A549 (cell line): ENCODE results near the gene ULK4. TPM values are rescaled to one million over a fixed set of nuclear protein-coding genes. Genes with fewer than 3 reads are reported as not detected.

Experiments
- ATAC-seq, 2 experiments: fragments of 200-7000 bp in 1 of 2; fragments of >200 bp in 1 of 2; cut with Nextera tagmentation in 1 of 2; cut with Tn5 transposase in 1 of 2; 3 replicates each; pipeline versions ENCODE4 v1.8.0 to v1.9.1; 2018 to 2020; ENCODE audit warnings: mild to moderate bottlenecking in 1 of 2, moderate library complexity in 1 of 2
- CTCF ChIA-PET: fragments of 300-600 bp; sonication (Branson Sonifier 250); formaldehyde crosslinking; extraction: SDS; loops from one replicate; lab custom pipeline; 2021; ENCODE audit warnings: antibody characterized with exemption, inconsistent platforms; lab: Yijun Ruan, JAX
- POLR2A ChIA-PET: fragments of 350-600 bp; formaldehyde crosslinking; extraction: SDS; loops from one replicate; lab custom pipeline; 2021; ENCODE audit warnings: antibody characterized with exemption, inconsistent platforms; lab: Yijun Ruan, JAX
- DNase-seq, 2 experiments: peaks; one replicate each; pipeline versions ENCODE4 v3.0.0 to v3.0.0-alpha.2; 2011 to 2016; ENCODE audit warnings: low read depth in 1 of 2, low spot score in 1 of 2
- FAIRE-seq: peaks from 2 replicates; lab custom pipeline; 2011; peaks lifted over from hg19 to GRCh38; lab: Jason Lieb, UNC
- H3K27ac ChIP-seq, 2 experiments: fragments of >200 bp; sonication (Bioruptor Twin); formaldehyde crosslinking; 3 replicates each; pipeline ENCODE4 v1.5.1; 2016 to 2017
- H3K4me1 ChIP-seq: fragments of >200 bp; sonication (Bioruptor Twin); formaldehyde crosslinking; 3 replicates; pipeline ENCODE4 v1.6.1; 2016
- H3K4me2 ChIP-seq: fragments of >200 bp; sonication (Bioruptor Twin); formaldehyde crosslinking; 3 replicates; pipeline ENCODE4 v1.6.1; 2016
- H3K4me3 ChIP-seq: fragments of >200 bp; sonication (Bioruptor Twin); formaldehyde crosslinking; 3 replicates; pipeline ENCODE4 v1.5.1; 2016
- H3K9me3 ChIP-seq: fragments of >200 bp; sonication (Bioruptor Twin); formaldehyde crosslinking; 3 replicates; pipeline ENCODE4 v1.6.1; 2016
- BHLHE40 ChIP-seq: IDR thresholded peaks from 2 replicates; pipeline ENCODE4 v1.6.1; 2012; ENCODE audit warnings: low read depth, low read length, inconsistent platforms
- CBX8 ChIP-seq: fragments of 200-600 bp; sonication (generic); IDR thresholded peaks from 2 replicates; pipeline ENCODE4 v1.6.1; 2016
- CTCF ChIP-seq: fragments of >200 bp; sonication (Bioruptor Twin); formaldehyde crosslinking; IDR thresholded peaks from 3 replicates; pipeline ENCODE4 v1.5.1; 2016
- E2F6 ChIP-seq: IDR thresholded peaks from 2 replicates; pipeline ENCODE4 v1.6.1; 2012; ENCODE audit warnings: low read depth, borderline replicate concordance
- ELK1 ChIP-seq: fragments of 150-350 bp; IDR thresholded peaks from 2 replicates; pipeline ENCODE4 v1.6.1; 2014; ENCODE audit warnings: low read depth, mild to moderate bottlenecking, low read length
- ESRRA ChIP-seq: fragments of 150-350 bp; IDR thresholded peaks from 2 replicates; pipeline ENCODE4 v1.6.1; 2014; ENCODE audit warnings: mild to moderate bottlenecking, low read length, borderline replicate concordance
- FOSB ChIP-seq: fragments of 250-450 bp; sonication (Bioruptor Pico); IDR thresholded peaks from 2 replicates; pipeline ENCODE4 v1.5.0; 2020; ENCODE audit warnings: mild to moderate bottlenecking, moderate library complexity
- HES2 ChIP-seq: fragments of >200 bp; sonication (Bioruptor Twin); formaldehyde crosslinking; IDR thresholded peaks from 2 replicates; pipeline ENCODE4 v1.6.1; 2016
- HEYL ChIP-seq: fragments of 250-450 bp; sonication (Bioruptor Pico); IDR thresholded peaks from 2 replicates; pipeline ENCODE4 v1.8.0; 2021; ENCODE audit warnings: mild to moderate bottlenecking, moderate library complexity
- HMGXB4 ChIP-seq: fragments of 250-450 bp; sonication (Bioruptor Pico); IDR thresholded peaks from 2 replicates; pipeline ENCODE4 v1.5.0; 2021; ENCODE audit warnings: mild to moderate bottlenecking, moderate library complexity, borderline replicate concordance
- KDM1A ChIP-seq: fragments of 200-600 bp; sonication (generic); IDR thresholded peaks from 2 replicates; pipeline ENCODE4 v1.6.1; 2016; ENCODE audit warnings: low read depth, mild to moderate bottlenecking
- MAX ChIP-seq: IDR thresholded peaks from 2 replicates; pipeline ENCODE4 v1.6.1; 2012
- MAZ ChIP-seq: fragments of 150-350 bp; IDR thresholded peaks from 2 replicates; pipeline ENCODE4 v1.6.1; 2014; ENCODE audit warnings: antibody characterized with exemption, low read depth, low read length, borderline replicate concordance
- PBX3 ChIP-seq: IDR thresholded peaks from 2 replicates; pipeline ENCODE4 v1.6.1; 2012
- RAD21 ChIP-seq, 2 experiments: fragments of >200 bp in 1 of 2; sonication (Bioruptor Twin) in 1 of 2; formaldehyde crosslinking in 1 of 2; IDR thresholded peaks in 1 of 2; conservative IDR thresholded peaks in 1 of 2; 2 replicates in 1 of 2; 3 replicates in 1 of 2; pipeline ENCODE4 v1.6.1; 2012 to 2018; ENCODE audit warnings: inconsistent platforms in 1 of 2
- REST ChIP-seq: fragments of 200-600 bp; sonication (generic); IDR thresholded peaks from 2 replicates; pipeline ENCODE4 v1.6.1; 2016; ENCODE audit warnings: antibody characterized with exemption, mild to moderate bottlenecking, moderate library complexity
- WGBS: methylation state at CpG from one replicate; pipeline ENCODE4 v1.1.6; 2017; ENCODE audit errors: missing lambda C conversion rate; 5-methylcytosine and 5-hydroxymethylcytosine counted together
- polyA plus RNA-seq, 4 experiments: library from polyadenylated mRNA; depleted of rRNA in 3 of 4; stranded (reverse); fragments of >200 nt; fragmentation: RNase III in 1 of 4; extraction: RNeasy Plus Mini Kit Qiagen cat#74134 plus additional on column Dnase treatment in 1 of 4; gene quantifications; 2 replicates in 3 of 4; 3 replicates in 1 of 4; pipeline ENCODE4 v1.2.3, GENCODE V29; 2011 to 2017

ULK4 gene
- polyA plus RNA-seq, 2 of the 4 experiments (the other 2 are of a cell fraction) = 4.9 to 7.7 TPM

- no peak for DNase-seq
- peaks cover 8% of the 10 kb centered on the region; the same call in 2 of the 3 replicates for H3K4me1 ChIP-seq
- H3K4me3 ChIP-seq = no peak overlapping the region
- H3K4me2 ChIP-seq = no peak overlapping the region
- TF ChIP-seq BHLHE40 = no peak
- TF ChIP-seq, all 56 proteins: peak for 0
- ATAC-seq (no peak), FAIRE-seq (no peak)
- H3K27ac ChIP-seq = no peak overlapping the region
- no peaks in the 10 kb centered on the region for H3K9me3 ChIP-seq
- 84% methylated on average over 5 of the region's 10 CpGs for WGBS
- POLR2A ChIA-PET = no interaction called here
- CTCF ChIA-PET = interaction anchor here (2.4 kb wide), 1 partner anchor 136 kb away, joined by 9 read pairs; no protein-coding TSS in a partner anchor
Observed at GRCh38 chr3:41963823-41964222, 1.9 kb upstream of the ULK4 start.

- H3K27ac ChIP-seq = peak overlapping the region; percentile 63 to 82; a peak in 5 of 6 replicates
- no peak for TF ChIP-seq PBX3
- no peak for TF ChIP-seq HES2
- TF ChIP-seq FOSB (CRISPR knock-in tag) = no peak
- TF ChIP-seq KDM1A = no peak
- no peak for TF ChIP-seq ELK1
- TF ChIP-seq HMGXB4 (CRISPR knock-in tag) = no peak
- TF ChIP-seq ESRRA = no peak
- TF ChIP-seq CBX8 = no peak
- TF ChIP-seq, all 56 proteins: peak for 0
- 18% methylated on average over 17 of the region's 45 CpGs for WGBS
- DNase-seq (peak; percentile 7 to 51), ATAC-seq (peak; percentile 63 to 68), FAIRE-seq (no peak)
- H3K4me2 ChIP-seq = peak overlapping the region; percentile 88
- ChIA-PET POLR2A (no interaction called here), CTCF (no interaction called here)
- no peaks in the 10 kb centered on the region for H3K9me3 ChIP-seq
- H3K4me1 ChIP-seq = peaks cover 8% of the 10 kb centered on the region; the same call in 2 of the 3 replicates
- H3K4me3 ChIP-seq = peak overlapping the region; percentile 82
Observed at GRCh38 chr3:41960826-41961750, 815 bp downstream of the ULK4 start.

- peaks cover 5% of the 10 kb centered on the region; the same call in 1 of the 3 replicates for H3K4me1 ChIP-seq
- ATAC-seq = no peak
- H3K9me3 ChIP-seq = no peaks in the 10 kb centered on the region
- DNase-seq = no peak
- CTCF ChIA-PET = no interaction called here
- no peak overlapping the region for H3K27ac ChIP-seq
- H3K4me3 ChIP-seq = no peak overlapping the region
- no peak overlapping the region for H3K4me2 ChIP-seq
- POLR2A ChIA-PET = no interaction called here
- no peak for FAIRE-seq
- TF ChIP-seq RAD21 (conservative IDR thresholded peaks at IDR 0.05 in 1 of 2, IDR thresholded peaks at IDR 0.05 in 1 of 2) (no peak), E2F6 (no peak), BHLHE40 (no peak), REST (no peak), CTCF (no peak), MAZ (no peak), PBX3 (no peak), HEYL (CRISPR knock-in tag) (no peak), HES2 (no peak), MAX (no peak), KDM1A (no peak)
Observed at GRCh38 chr3:41956574-41956973, 5.3 kb downstream of the ULK4 start.
